H1 (cell line): ENCODE measurements around the gene BPIFB3.

Experiments used
- BCL11A ChIP-seq, 2 experiments: IDR thresholded peaks; one replicate each; pipeline ENCODE4 v1.6.1; 2011; ENCODE audit warnings: low read depth in 2 of 2, low read length in 2 of 2, mild to moderate bottlenecking in 2 of 2
- BRCA1 ChIP-seq: IDR thresholded peaks from 2 replicates; pipeline ENCODE4 v1.6.1; 2012; ENCODE audit warnings: low read depth, low read length, improper control_type of control experiment
- CEBPB ChIP-seq: IDR thresholded peaks from 2 replicates; pipeline ENCODE4 v1.6.1; 2012; ENCODE audit warnings: low read depth, low read length
- CHD2 ChIP-seq: IDR thresholded peaks from 2 replicates; pipeline ENCODE4 v1.6.1; 2012; ENCODE audit warnings: low read length, improper control_type of control experiment
- EGR1 ChIP-seq: IDR thresholded peaks from 2 replicates; pipeline ENCODE4 v1.6.1; 2011; ENCODE audit warnings: low read depth, low read length, borderline replicate concordance
- EP300 ChIP-seq, 2 experiments: IDR thresholded peaks; 1 replicate in 1 of 2; 2 replicates in 1 of 2; pipeline ENCODE4 v1.6.1; 2011 to 2012; ENCODE audit warnings: low read depth in 2 of 2, low read length in 2 of 2, mild to moderate bottlenecking in 2 of 2, borderline replicate concordance in 1 of 2, inconsistent platforms in 1 of 2, moderate library complexity in 1 of 2
- EZH2 ChIP-seq: fragments of 200-600 bp; sonication (generic); IDR thresholded peaks from 2 replicates; pipeline ENCODE4 v1.7.1; 2012; ENCODE audit warnings: low read depth, mild to moderate bottlenecking, moderate library complexity, low read length, inconsistent platforms; ENCODE audit not compliant: severe bottlenecking
- POLR2AphosphoS5 ChIP-seq: IDR thresholded peaks from 2 replicates; pipeline ENCODE4 v1.6.1; 2011; ENCODE audit warnings: low read depth, low read length
- RAD21 ChIP-seq, 2 experiments: IDR thresholded peaks in 1 of 2; conservative IDR thresholded peaks in 1 of 2; 2 replicates each; pipeline ENCODE4 v1.6.1; 2011; ENCODE audit warnings: low read depth in 2 of 2, low read length in 2 of 2, improper control_type of control experiment in 1 of 2, inconsistent platforms in 1 of 2, mild to moderate bottlenecking in 1 of 2, moderate library complexity in 1 of 2
- SIN3A ChIP-seq, 2 experiments: IDR thresholded peaks in 1 of 2; conservative IDR thresholded peaks in 1 of 2; 2 replicates each; pipeline ENCODE4 v1.6.1; 2011 to 2012; ENCODE audit warnings: low read length in 2 of 2, improper control_type of control experiment in 1 of 2, low read depth in 1 of 2, mild to moderate bottlenecking in 1 of 2
- TEAD4 ChIP-seq: IDR thresholded peaks from 2 replicates; pipeline ENCODE4 v1.6.1; 2012; ENCODE audit warnings: low read depth, low read length, inconsistent platforms, mixed read lengths
- ZNF274 ChIP-seq: IDR thresholded peaks from 2 replicates; pipeline ENCODE4 v1.7.0; 2012; ENCODE audit warnings: low read length, borderline replicate concordance; ENCODE audit errors: extremely low read depth
- TF ChIP-seq, protein P1 (sequence below), 3 experiments: IDR thresholded peaks; 1 replicate in 2 of 3; 2 replicates in 1 of 3; pipeline versions ENCODE4 v1.5.1 to v1.6.1; 2011; ENCODE audit warnings: low read length in 3 of 3, mild to moderate bottlenecking in 3 of 3, inconsistent platforms in 2 of 3, low read depth in 1 of 3, moderate library complexity in 1 of 3; ENCODE audit not compliant: insufficient read depth in 1 of 3; ENCODE audit errors: control extremely low read depth in 1 of 3
- TF ChIP-seq, protein P2 (sequence below): IDR thresholded peaks from 2 replicates; pipeline ENCODE4 v1.6.1; 2011; ENCODE audit warnings: low read depth, mild to moderate bottlenecking, low read length; ENCODE audit not compliant: insufficient read depth

DNA sequence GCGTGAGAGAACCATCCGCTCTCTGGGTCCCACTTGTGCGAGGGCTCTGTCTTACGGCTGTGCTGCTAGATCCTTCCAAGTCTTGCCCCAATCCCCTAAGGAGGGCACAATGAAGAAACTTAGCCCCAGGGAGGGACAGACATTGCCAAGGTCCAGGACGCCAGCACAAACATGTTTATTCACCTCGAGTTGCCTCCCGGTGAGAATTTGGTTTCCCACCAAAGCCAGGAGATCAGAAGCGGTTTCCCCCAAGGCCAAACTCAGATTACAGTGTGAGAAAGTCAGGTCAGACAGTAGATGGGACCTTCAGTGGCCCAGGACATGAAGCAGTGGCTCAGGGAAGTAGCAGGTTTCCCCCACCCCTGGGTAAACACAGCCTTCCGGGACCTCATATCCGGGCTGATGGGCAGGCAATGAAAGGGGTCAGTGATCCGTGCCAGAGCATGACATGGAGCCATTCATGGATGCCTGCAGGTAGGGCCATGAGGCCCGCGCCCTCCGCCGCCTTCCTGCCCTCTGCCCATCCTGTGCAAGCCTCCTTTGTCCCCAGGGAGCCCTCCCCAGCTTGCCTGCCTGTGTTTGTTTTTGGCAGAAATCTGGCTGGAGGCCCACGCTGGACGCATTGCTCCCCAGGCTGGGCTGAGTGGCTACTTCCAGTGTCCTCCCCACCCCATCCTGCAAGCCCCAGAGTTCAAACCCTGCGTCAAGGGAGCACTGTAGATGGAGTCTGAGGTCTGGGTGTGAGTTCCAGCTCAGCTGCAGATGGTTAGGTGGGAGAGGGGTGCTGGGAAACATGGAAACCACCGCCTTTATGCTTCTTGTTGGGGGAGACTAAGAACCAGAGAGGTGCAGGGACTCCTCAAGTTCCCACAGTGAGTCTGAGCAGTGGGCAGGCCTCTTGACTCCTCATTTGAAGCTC is 44.2 kb upstream of the BPIFB3 start:
- TF ChIP-seq, protein P1, sequence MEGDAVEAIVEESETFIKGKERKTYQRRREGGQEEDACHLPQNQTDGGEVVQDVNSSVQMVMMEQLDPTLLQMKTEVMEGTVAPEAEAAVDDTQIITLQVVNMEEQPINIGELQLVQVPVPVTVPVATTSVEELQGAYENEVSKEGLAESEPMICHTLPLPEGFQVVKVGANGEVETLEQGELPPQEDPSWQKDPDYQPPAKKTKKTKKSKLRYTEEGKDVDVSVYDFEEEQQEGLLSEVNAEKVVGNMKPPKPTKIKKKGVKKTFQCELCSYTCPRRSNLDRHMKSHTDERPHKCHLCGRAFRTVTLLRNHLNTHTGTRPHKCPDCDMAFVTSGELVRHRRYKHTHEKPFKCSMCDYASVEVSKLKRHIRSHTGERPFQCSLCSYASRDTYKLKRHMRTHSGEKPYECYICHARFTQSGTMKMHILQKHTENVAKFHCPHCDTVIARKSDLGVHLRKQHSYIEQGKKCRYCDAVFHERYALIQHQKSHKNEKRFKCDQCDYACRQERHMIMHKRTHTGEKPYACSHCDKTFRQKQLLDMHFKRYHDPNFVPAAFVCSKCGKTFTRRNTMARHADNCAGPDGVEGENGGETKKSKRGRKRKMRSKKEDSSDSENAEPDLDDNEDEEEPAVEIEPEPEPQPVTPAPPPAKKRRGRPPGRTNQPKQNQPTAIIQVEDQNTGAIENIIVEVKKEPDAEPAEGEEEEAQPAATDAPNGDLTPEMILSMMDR (IDR thresholded peaks at IDR 0.05; ENCODE audit: control extremely low read depth in 1 of 3, insufficient read depth in 1 of 3, low read depth in 1 of 3, low read length in 3 of 3): no peak
- TF ChIP-seq, protein P2, sequence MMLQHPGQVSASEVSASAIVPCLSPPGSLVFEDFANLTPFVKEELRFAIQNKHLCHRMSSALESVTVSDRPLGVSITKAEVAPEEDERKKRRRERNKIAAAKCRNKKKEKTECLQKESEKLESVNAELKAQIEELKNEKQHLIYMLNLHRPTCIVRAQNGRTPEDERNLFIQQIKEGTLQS: no peak
- TF ChIP-seq CHD2 (no peak), SIN3A (conservative IDR thresholded peaks at IDR 0.05 in 1 of 2, IDR thresholded peaks at IDR 0.05 in 1 of 2; ENCODE audit: low read depth in 1 of 2, low read length in 2 of 2) (no peak), EGR1 (no peak), BRCA1 (no peak), BCL11A (IDR thresholded peaks at IDR 0.05; ENCODE audit: low read depth in 2 of 2, low read length in 2 of 2) (no peak), EZH2 (no peak), POLR2AphosphoS5 (no peak), ZNF274 (no peak), TEAD4 (no peak), RAD21 (IDR thresholded peaks at IDR 0.05 in 1 of 2, conservative IDR thresholded peaks at IDR 0.05 in 1 of 2; ENCODE audit: low read depth in 2 of 2, low read length in 2 of 2) (no peak), CEBPB (no peak), EP300 (IDR thresholded peaks at IDR 0.05; ENCODE audit: borderline replicate concordance in 1 of 2, low read depth in 2 of 2, low read length in 2 of 2) (no peak)
